Progenitor cell of endocrine pancreas (in vitro differentiated cells): ENCODE measurements around the gene SPACA1. TPM values are rescaled to one million over a fixed set of nuclear protein-coding genes. Genes with fewer than 3 reads are reported as not detected.

ENCODE experiments used
- DNase-seq: peaks from one replicate; pipeline ENCODE4 v3.0.0; 2021; ENCODE audit warnings: low spot score; ENCODE audit not compliant: unreplicated experiment
- H3K27ac Mint-ChIP-seq: 2 replicates; pipeline ENCODE4 v1.8.0; 2021; ENCODE audit warnings: mild to moderate bottlenecking, moderate library complexity, mixed read lengths
- H3K27me3 Mint-ChIP-seq: 2 replicates; pipeline ENCODE4 v1.8.0; 2021; ENCODE audit warnings: mixed read lengths
- H3K36me3 Mint-ChIP-seq: 2 replicates; pipeline ENCODE4 v1.8.0; 2022; ENCODE audit warnings: mixed read lengths; ENCODE audit not compliant: insufficient read depth
- H3K4me1 Mint-ChIP-seq: 2 replicates; pipeline ENCODE4 v1.8.0; 2021; ENCODE audit warnings: low read depth, mixed read lengths
- H3K4me3 Mint-ChIP-seq: 2 replicates; pipeline ENCODE4 v1.8.0; 2021; ENCODE audit warnings: low read depth, mild to moderate bottlenecking, moderate library complexity, mixed read lengths
- H3K9me3 Mint-ChIP-seq: 2 replicates; pipeline ENCODE4 v1.8.0; 2021; ENCODE audit warnings: low read depth, mixed read lengths
- CTCF ChIP-seq: fragments of 200-600 bp; sonication (generic); IDR thresholded peaks from one replicate; pipeline ENCODE4 v1.5.0; 2021; ENCODE audit warnings: antibody characterized with exemption, mild to moderate bottlenecking; ENCODE audit not compliant: unreplicated experiment
- total RNA-seq: library from RNA; stranded (reverse); gene quantifications from 2 replicates; pipeline ENCODE4 v1.2.1, GENCODE V29; 2021

The SPACA1 gene
- total RNA-seq, 1 donor from 2014 or later = not detected

GRCh38 chr6:88008831-88009231 is 38.8 kb upstream of the SPACA1 start:
- Mint-ChIP-seq H3K4me3 (no peak overlapping the region), H3K4me1 (peaks cover 27% of the 10 kb centered on the region), H3K9me3 (no peaks in the 10 kb centered on the region), H3K27me3 (peaks cover 3% of the 10 kb centered on the region), H3K27ac (no peak overlapping the region), H3K36me3 (no peaks in the 10 kb centered on the region)
- TF ChIP-seq CTCF = no peak
- DNase-seq = no peak

- peaks cover 2% of the 10 kb centered on the region for H3K27me3 Mint-ChIP-seq
- TF ChIP-seq CTCF = no peak
- H3K27ac Mint-ChIP-seq = no peak overlapping the region
- no peak for DNase-seq
- H3K36me3 Mint-ChIP-seq = no peaks in the 10 kb centered on the region
- H3K4me3 Mint-ChIP-seq = no peak overlapping the region
- H3K9me3 Mint-ChIP-seq = peaks cover 6% of the 10 kb centered on the region
- peaks cover 12% of the 10 kb centered on the region for H3K4me1 Mint-ChIP-seq
Measured at GRCh38 chr6:88013015-88013414, 34.6 kb upstream of the SPACA1 start.

- Mint-ChIP-seq H3K4me3 (no peak overlapping the region), H3K27me3 (no peaks in the 10 kb centered on the region), H3K36me3 (no peaks in the 10 kb centered on the region), H3K4me1 (peaks cover 11% of the 10 kb centered on the region), H3K27ac (no peak overlapping the region), H3K9me3 (peaks cover 7% of the 10 kb centered on the region)
- no peak for DNase-seq
- peak; percentile 29 for TF ChIP-seq CTCF
Measured at GRCh38 chr6:88013554-88013953, 34.1 kb upstream of the SPACA1 start.

DNA sequence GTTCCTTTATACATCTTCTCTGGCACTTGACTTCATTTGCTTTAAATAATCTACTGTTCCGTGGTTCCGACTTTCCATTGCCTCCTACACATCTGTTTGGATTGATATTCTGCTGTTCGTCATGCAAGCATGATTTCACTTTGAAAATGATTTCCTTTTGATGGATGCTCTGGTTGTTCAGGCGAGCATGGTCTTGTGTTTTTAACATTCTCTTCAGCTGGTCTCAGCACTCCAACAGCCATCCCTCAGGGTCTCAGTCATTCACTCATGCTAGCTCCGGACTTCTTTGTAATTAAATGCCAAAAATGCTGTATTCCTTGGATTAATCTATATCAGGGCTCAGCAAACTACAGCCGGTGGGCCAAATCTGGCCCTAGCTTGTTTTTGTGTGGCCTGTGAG is 27.2 kb upstream of the SPACA1 start:
- Mint-ChIP-seq H3K27me3 (no peaks in the 10 kb centered on the region), H3K4me3 (no peak overlapping the region), H3K9me3 (peaks cover 4% of the 10 kb centered on the region), H3K36me3 (no peaks in the 10 kb centered on the region), H3K4me1 (peaks cover 13% of the 10 kb centered on the region), H3K27ac (no peak overlapping the region)
- no peak for DNase-seq
- no peak for TF ChIP-seq CTCF

GRCh38 chr6:88024696-88025095 is 22.9 kb upstream of the SPACA1 start:
- H3K27ac Mint-ChIP-seq = no peak overlapping the region
- H3K4me3 Mint-ChIP-seq = no peak overlapping the region
- no peak for TF ChIP-seq CTCF
- H3K27me3 Mint-ChIP-seq = no peaks in the 10 kb centered on the region
- peaks cover 14% of the 10 kb centered on the region for H3K9me3 Mint-ChIP-seq
- peaks cover 13% of the 10 kb centered on the region for H3K4me1 Mint-ChIP-seq
- no peak for DNase-seq
- peaks cover 2% of the 10 kb centered on the region for H3K36me3 Mint-ChIP-seq
